Mucosa of descending colon (tissue), 3 donors: ENCODE results near the gene WDHD1. TPM values are rescaled to one million over a fixed set of nuclear protein-coding genes. Genes with fewer than 3 reads are reported as not detected.
"Not testable (repeated sequence)": the region's sequence is repeated elsewhere in the genome, so short reads cannot be mapped to it uniquely, and the experiment has no call there.

Experiments
- ATAC-seq: fragments of 200-7000 bp; cut with Tn5 transposase; one replicate; pipeline ENCODE4 v1.9.1; 2020; ENCODE audit warnings: mild to moderate bottlenecking, moderate library complexity
- DNase-seq, 3 donors: peaks; one replicate each; pipeline ENCODE4 v3.0.0-alpha.2; 2020
- H3K36me3 ChIP-seq: fragments of 200-600 bp; one replicate; pipeline ENCODE4 v1.8.0; 2021; ENCODE audit warnings: low read depth, mild to moderate bottlenecking
- H3K4me1 ChIP-seq: fragments of 200-600 bp; one replicate; pipeline ENCODE4 v1.8.0; 2021; ENCODE audit warnings: low read depth, mild to moderate bottlenecking
- H3K4me3 ChIP-seq: fragments of 200-600 bp; one replicate; pipeline ENCODE4 v1.8.0; 2021; ENCODE audit warnings: mild to moderate bottlenecking
- H3K9me3 ChIP-seq: fragments of 200-600 bp; one replicate; pipeline ENCODE4 v1.8.0; 2021; ENCODE audit warnings: mild to moderate bottlenecking
- intact Hi-C, 2 donors: fragments of 100-400 bp; cut with DNase I in 1 of 2; cut with micrococcal nuclease in 1 of 2; formaldehyde crosslinking; loops; one replicate each; pipeline versions ENCODE4 v1.11.0 to v1.11.1; 2022; cut with DNase I, micrococcal nuclease
- total RNA-seq, 3 donors: library from RNA; stranded (reverse); fragmentation: NEBNext Ultra II Directional in 2 of 3; extraction: Animal tissue kit (Norgen Biotek cat#: 25700) in 2 of 3; gene quantifications; one replicate each; pipeline versions ENCODE4 v1.2.1 to v1.2.4, GENCODE V29; 2021 to 2023
- TF ChIP-seq, protein P1 (sequence below): fragments of 200-600 bp; IDR thresholded peaks from one replicate; pipeline ENCODE4 v1.8.0; 2022; ENCODE audit warnings: antibody characterized with exemption, mild to moderate bottlenecking
- donor health status: DM: no; HTN: no; CAD: no; lungs with moderate emphysema.
- donor health status: DM: no; HTN: no; CAD: no.
- donor health status: DM: no; HTN: yes; CAD: no.

The WDHD1 gene
- total RNA-seq, 3 donors from 2014 or later = 2.6 to 6.5 (median 3.4) TPM

DNA sequence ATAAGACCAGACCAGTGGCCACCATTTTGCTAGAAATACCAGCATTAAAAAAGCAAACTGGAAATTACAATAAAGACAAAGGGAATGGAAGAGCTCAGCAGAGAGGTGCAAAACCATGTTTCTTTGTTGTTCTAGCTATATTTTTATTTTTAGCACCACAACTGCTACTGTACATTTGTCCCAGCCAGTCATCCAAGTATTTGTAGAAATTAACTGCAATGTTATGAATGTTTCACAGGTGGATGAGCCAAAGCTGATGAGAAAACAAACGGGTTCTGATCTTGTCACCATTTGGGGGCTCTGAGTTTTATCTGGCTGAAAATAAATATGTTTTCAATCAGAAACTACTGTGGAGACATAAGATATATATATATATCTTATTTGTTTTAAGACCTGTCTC lies 99.3 kb downstream of the WDHD1 start:
- Histone ChIP-seq H3K4me1 (no peaks in the 10 kb centered on the region), H3K4me3 (no peak overlapping the region), H3K9me3 (no peaks in the 10 kb centered on the region), H3K36me3 (no peaks in the 10 kb centered on the region)
- no peak for ATAC-seq
- no peak for DNase-seq
- intact Hi-C loops = no loop called here
- TF ChIP-seq, protein P1, sequence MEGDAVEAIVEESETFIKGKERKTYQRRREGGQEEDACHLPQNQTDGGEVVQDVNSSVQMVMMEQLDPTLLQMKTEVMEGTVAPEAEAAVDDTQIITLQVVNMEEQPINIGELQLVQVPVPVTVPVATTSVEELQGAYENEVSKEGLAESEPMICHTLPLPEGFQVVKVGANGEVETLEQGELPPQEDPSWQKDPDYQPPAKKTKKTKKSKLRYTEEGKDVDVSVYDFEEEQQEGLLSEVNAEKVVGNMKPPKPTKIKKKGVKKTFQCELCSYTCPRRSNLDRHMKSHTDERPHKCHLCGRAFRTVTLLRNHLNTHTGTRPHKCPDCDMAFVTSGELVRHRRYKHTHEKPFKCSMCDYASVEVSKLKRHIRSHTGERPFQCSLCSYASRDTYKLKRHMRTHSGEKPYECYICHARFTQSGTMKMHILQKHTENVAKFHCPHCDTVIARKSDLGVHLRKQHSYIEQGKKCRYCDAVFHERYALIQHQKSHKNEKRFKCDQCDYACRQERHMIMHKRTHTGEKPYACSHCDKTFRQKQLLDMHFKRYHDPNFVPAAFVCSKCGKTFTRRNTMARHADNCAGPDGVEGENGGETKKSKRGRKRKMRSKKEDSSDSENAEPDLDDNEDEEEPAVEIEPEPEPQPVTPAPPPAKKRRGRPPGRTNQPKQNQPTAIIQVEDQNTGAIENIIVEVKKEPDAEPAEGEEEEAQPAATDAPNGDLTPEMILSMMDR = no peak

- H3K36me3 ChIP-seq, H3K9me3 ChIP-seq, H3K4me1 ChIP-seq, H3K4me3 ChIP-seq, intact Hi-C loops, DNase-seq, ATAC-seq: not testable (repeated sequence)
These were observed 100.3 kb downstream of the WDHD1 start for GRCh38 chr14:54926570-54926969.

DNA sequence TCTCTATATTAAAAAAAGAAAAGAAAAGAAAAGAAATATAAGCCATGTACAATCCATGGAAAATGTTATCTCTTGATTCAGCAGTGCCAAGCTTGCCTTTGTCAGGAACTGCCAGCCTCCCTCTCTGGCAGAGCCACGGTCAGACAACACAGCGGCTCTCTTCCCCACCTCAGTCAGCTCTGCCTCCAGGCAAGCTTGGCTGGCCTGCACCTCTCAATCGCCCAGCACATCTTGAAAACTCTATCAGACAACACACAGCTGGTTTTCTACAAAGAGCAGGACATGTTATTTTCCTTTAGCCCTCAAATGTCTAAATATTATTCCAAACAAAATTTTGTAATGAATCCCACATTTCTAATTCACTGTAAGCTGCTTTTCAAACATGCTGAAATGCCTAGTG lies 104.3 kb downstream of the WDHD1 start:
- TF ChIP-seq, protein P1 = no peak
- no peak for DNase-seq
- H3K36me3 ChIP-seq = no peaks in the 10 kb centered on the region
- no peak for ATAC-seq
- H3K4me3 ChIP-seq = no peak overlapping the region
- no peaks in the 10 kb centered on the region for H3K4me1 ChIP-seq
- H3K9me3 ChIP-seq = no peaks in the 10 kb centered on the region
- intact Hi-C loops = no loop called here

DNA sequence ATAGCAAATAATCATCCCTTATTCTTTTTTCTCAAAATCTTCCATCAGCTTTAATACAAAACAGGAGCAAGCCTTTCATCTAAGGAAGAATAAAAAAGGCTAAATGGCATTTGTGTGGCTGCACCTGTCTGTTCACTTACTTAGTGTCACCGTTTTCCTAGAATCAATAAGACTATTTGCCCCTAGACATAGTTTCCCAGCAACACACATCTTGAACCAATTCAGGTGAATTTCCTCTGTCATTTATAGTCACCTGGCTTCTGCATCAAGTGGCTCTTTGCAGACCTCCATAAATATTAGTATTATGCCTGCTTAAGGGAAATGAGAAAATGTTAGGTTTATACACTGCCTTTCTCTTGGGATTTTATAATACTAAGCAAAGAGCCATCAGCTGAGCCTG lies 106.8 kb downstream of the WDHD1 start:
- H3K9me3 ChIP-seq = no peaks in the 10 kb centered on the region

GRCh38 chr14:54919330-54919729 lies 107.6 kb downstream of the WDHD1 start:
- TF ChIP-seq, protein P1 = no peak
- Histone ChIP-seq H3K9me3 (no peaks in the 10 kb centered on the region), H3K36me3 (no peaks in the 10 kb centered on the region), H3K4me1 (no peaks in the 10 kb centered on the region), H3K4me3 (no peak overlapping the region)
- intact Hi-C loops = no loop called here
- ATAC-seq (no peak), DNase-seq (no peak)

More for the DNA sequence above, 106.8 kb downstream of the WDHD1 start:
- no peak for DNase-seq
- TF ChIP-seq, protein P1 = no peak
- no peak for ATAC-seq
- Histone ChIP-seq H3K36me3 (no peaks in the 10 kb centered on the region), H3K4me1 (no peaks in the 10 kb centered on the region), H3K4me3 (no peak overlapping the region)
- intact Hi-C loops = no loop called here

DNA sequence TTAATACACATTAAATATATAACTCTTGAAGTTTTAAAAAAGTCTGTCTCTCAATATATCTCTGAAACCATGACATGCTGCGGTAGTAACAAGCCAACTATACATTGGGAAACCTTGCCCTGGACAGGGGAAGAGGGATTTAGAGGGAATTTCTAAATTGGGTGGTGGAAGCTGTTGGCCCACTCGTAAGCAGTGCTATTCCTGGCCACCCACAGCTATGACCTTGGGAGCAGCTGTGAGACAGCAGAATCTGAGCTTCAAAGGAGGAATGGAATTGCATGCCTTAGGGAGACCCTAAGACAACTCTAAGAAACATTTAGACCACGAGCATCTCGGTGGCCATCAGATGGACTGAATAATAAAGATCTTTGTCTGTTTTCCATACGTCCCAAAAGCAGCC lies 108.5 kb downstream of the WDHD1 start:
- intact Hi-C loops = no loop called here
- Histone ChIP-seq H3K9me3 (no peaks in the 10 kb centered on the region), H3K4me1 (no peaks in the 10 kb centered on the region), H3K4me3 (no peak overlapping the region), H3K36me3 (no peaks in the 10 kb centered on the region)
- ATAC-seq = no peak
- DNase-seq = no peak
- TF ChIP-seq, protein P1 = no peak
